K562 (cell line): ENCODE results near the gene PRELID1. TPM values are rescaled to one million over a fixed set of nuclear protein-coding genes. Genes with fewer than 3 reads are reported as not detected.

Source experiments
- ATAC-seq: fragments of 200-7000 bp; cut with Tn5 transposase; 3 replicates; pipeline ENCODE4 v1.9.1; 2020; ENCODE audit warnings: moderate library complexity
- BruUV-seq: library from RNA; stranded (reverse); fragments of 400-500 nt; replicated peaks from 2 replicates; lab custom pipeline; 2021; lab: Mats Ljungman, UMichigan
- CTCF ChIA-PET: fragments of 300-600 bp; formaldehyde crosslinking; extraction: SDS; loops from one replicate; lab custom pipeline; 2021; ENCODE audit warnings: low intra/inter-chr PET ratio; lab: Yijun Ruan, JAX
- POLR2A ChIA-PET: fragments of 300-600, 350-650 bp; sonication (Branson Sonifier 250); formaldehyde crosslinking; extraction: SDS; loops from one replicate; lab custom pipeline; 2021; ENCODE audit warnings: antibody characterized with exemption, inconsistent platforms; lab: Yijun Ruan, JAX
- DNase-seq, 4 experiments: peaks; one replicate each; pipeline versions ENCODE4 v3.0.0 to v3.0.0-alpha.2; 2011 to 2018; ENCODE audit warnings: low spot score in 3 of 4, mixed read lengths in 3 of 4; ENCODE audit errors: extremely low read depth in 1 of 4
- FAIRE-seq: peaks from 2 replicates; lab custom pipeline; 2011; peaks lifted over from hg19 to GRCh38; lab: Jason Lieb, UNC
- H2AFZ ChIP-seq: 2 replicates; pipeline ENCODE4 v1.6.0; 2011; ENCODE audit warnings: low read depth, low read length, control low read depth, inconsistent platforms
- H3K27ac ChIP-seq: fragments of 200-600 bp; 3 replicates; pipeline ENCODE4 v1.8.0; 2011; ENCODE audit warnings: low read depth, mild to moderate bottlenecking, control low read depth, inconsistent platforms, low read length, moderate library complexity, mixed read lengths; ENCODE audit errors: extremely low read depth
- H3K27me3 ChIP-seq, 2 experiments: fragments of 300-600 bp in 1 of 2; 2 replicates in 1 of 2; 3 replicates in 1 of 2; pipeline versions ENCODE4 v1.6.0 to v1.8.0; 2011; ENCODE audit warnings: inconsistent platforms in 2 of 2, low read length in 2 of 2, mild to moderate bottlenecking in 1 of 2, mixed read lengths in 1 of 2, moderate library complexity in 1 of 2; ENCODE audit not compliant: control insufficient read depth in 2 of 2, insufficient read depth in 2 of 2
- H3K36me3 ChIP-seq: fragments of 300-600 bp; 3 replicates; pipeline ENCODE4 v1.8.0; 2011; ENCODE audit warnings: mild to moderate bottlenecking, low read length, inconsistent platforms; ENCODE audit not compliant: control insufficient read depth, insufficient read depth
- H3K4me1 ChIP-seq, 2 experiments: fragments of 200-600 bp in 1 of 2; replicated peaks in 1 of 2; 2 replicates in 1 of 2; 3 replicates in 1 of 2; pipeline versions ENCODE4 v1.5.1 to v1.8.0; 2011; ENCODE audit warnings: inconsistent platforms in 2 of 2, low read length in 2 of 2, mild to moderate bottlenecking in 1 of 2, mixed read lengths in 1 of 2, moderate library complexity in 1 of 2; ENCODE audit not compliant: control insufficient read depth in 2 of 2, insufficient read depth in 2 of 2
- H3K4me2 ChIP-seq: 2 replicates; pipeline ENCODE4 v1.6.1; 2011; ENCODE audit warnings: low read length, control low read depth, inconsistent platforms, mixed read lengths; ENCODE audit not compliant: insufficient read depth
- H3K4me3 ChIP-seq: fragments of 200-600 bp; sonication (generic), shearing (Covaris generic); 2 replicates; pipeline ENCODE4 v1.5.1; 2016; ENCODE audit warnings: control low read depth, inconsistent platforms
- H3K79me2 ChIP-seq: fragments of 200-600 bp; 3 replicates; pipeline ENCODE4 v1.8.0; 2011; ENCODE audit warnings: low read length, inconsistent platforms; ENCODE audit not compliant: control insufficient read depth, insufficient read depth
- H3K9ac ChIP-seq, 2 experiments: 2 replicates each; pipeline versions ENCODE4 v1.6.0 to v1.6.1; 2011; ENCODE audit warnings: low read depth in 2 of 2, low read length in 2 of 2, control low read depth in 1 of 2, inconsistent platforms in 1 of 2, mild to moderate bottlenecking in 1 of 2, mixed read lengths in 1 of 2; ENCODE audit not compliant: insufficient read depth in 1 of 2
- H3K9me1 ChIP-seq: one replicate; pipeline ENCODE4 v1.6.0; 2011; ENCODE audit warnings: inconsistent platforms, mild to moderate bottlenecking, low read length, moderate library complexity; ENCODE audit not compliant: control insufficient read depth, insufficient read depth
- H3K9me3 ChIP-seq: replicated peaks from 2 replicates; pipeline ENCODE4 v1.5.1; 2011; ENCODE audit warnings: low read depth, low read length, inconsistent platforms; ENCODE audit not compliant: control insufficient read depth, insufficient read depth
- H4K20me1 ChIP-seq: replicated peaks from 2 replicates; pipeline ENCODE4 v1.6.1; 2011; ENCODE audit warnings: low read length, inconsistent platforms, mixed read lengths; ENCODE audit not compliant: control insufficient read depth, insufficient read depth
- NFIC ChIP-seq: fragments of 450-650 bp; IDR thresholded peaks from 2 replicates; pipeline ENCODE4 v1.6.1; 2017; ENCODE audit warnings: mild to moderate bottlenecking, inconsistent platforms
- NR2C1 ChIP-seq, 2 experiments: fragments of 450-650 bp; IDR thresholded peaks; 2 replicates each; pipeline ENCODE4 v1.6.1; 2017; ENCODE audit warnings: mild to moderate bottlenecking in 2 of 2, antibody characterized with exemption in 1 of 2, inconsistent platforms in 1 of 2, missing compliant biosample characterization in 1 of 2, missing genetic modification characterization in 1 of 2
- PHF20 ChIP-seq: fragments of 450-650 bp; IDR thresholded peaks from 2 replicates; pipeline ENCODE4 v1.6.1; 2018; ENCODE audit not compliant: partially characterized antibody
- TBP ChIP-seq: optimal IDR thresholded peaks from 2 replicates; pipeline ENCODE3; 2011; ENCODE audit warnings: low read depth, low read length, improper control_type of control experiment
- WGBS: fragments of 100-300 bp; shearing (Covaris generic); methylation state at CpG from one replicate; pipeline ENCODE4 v1.1.6; 2016; ENCODE audit warnings: low coverage, mixed read lengths; ENCODE audit not compliant: insufficient coverage; ENCODE audit errors: missing lambda C conversion rate; 5-methylcytosine and 5-hydroxymethylcytosine counted together
- in situ Hi-C: fragments of 300-500 bp; cut with MboI; formaldehyde crosslinking; loops from 4 replicates; pipeline ENCODE4 v1.15.0; 2018; ENCODE audit warnings: inconsistent platforms, mixed read lengths
- intact Hi-C: fragments of 100-400 bp; cut with micrococcal nuclease; formaldehyde crosslinking; loops from 2 replicates; pipeline ENCODE4 v1.14.2; 2022
- polyA plus RNA-seq, 8 experiments: library from polyadenylated mRNA; depleted of rRNA in 4 of 8; stranded (reverse) in 5 of 8; unstranded in 3 of 8; fragments of >200 nt; fragmentation: Nextera tagmentation in 2 of 8; fragmentation: Illumina TruSeq in 1 of 8; extraction: Ambion mirVana in 2 of 8; extraction: Trizol in 1 of 8; gene quantifications; 2 replicates each; pipeline versions ENCODE4 v1.2.1 to v1.2.3, GENCODE V29; 2011 to 2014; ENCODE audit warnings: inconsistent platforms in 1 of 8, missing spikeins in 1 of 8
- total RNA-seq, 7 experiments: library from RNA; depleted of rRNA in 6 of 7; stranded (reverse); fragments of >200 nt in 6 of 7; fragmentation: Illumina TruSeq in 2 of 7; extraction: Trizol in 2 of 7; gene quantifications; 2 replicates each; pipeline versions ENCODE4 v1.2.1 to v1.2.3, GENCODE V29; 2011 to 2021; ENCODE audit warnings: low replicate concordance in 1 of 7
- TF ChIP-seq, protein P1 (sequence below), 2 experiments: IDR thresholded peaks in 1 of 2; conservative IDR thresholded peaks in 1 of 2; 2 replicates each; pipeline ENCODE4 v1.6.1; 2016; ENCODE audit warnings: low read depth in 2 of 2, mild to moderate bottlenecking in 1 of 2, missing compliant biosample characterization in 1 of 2, missing genetic modification characterization in 1 of 2, moderate library complexity in 1 of 2
- TF ChIP-seq, protein P2 (sequence below), 2 experiments: fragments of 450-650 bp; IDR thresholded peaks; 2 replicates each; pipeline ENCODE4 v1.6.1; 2018; ENCODE audit warnings: mild to moderate bottlenecking in 2 of 2, low read depth in 1 of 2; ENCODE audit not compliant: partially characterized antibody in 2 of 2

PRELID1 gene
- total and polyA plus RNA-seq, 9 of the 15 experiments (the other 6 are each of a cell fraction or from before 2014, with no cell fraction given) = 40.1 to 484 (median 340) TPM

DNA sequence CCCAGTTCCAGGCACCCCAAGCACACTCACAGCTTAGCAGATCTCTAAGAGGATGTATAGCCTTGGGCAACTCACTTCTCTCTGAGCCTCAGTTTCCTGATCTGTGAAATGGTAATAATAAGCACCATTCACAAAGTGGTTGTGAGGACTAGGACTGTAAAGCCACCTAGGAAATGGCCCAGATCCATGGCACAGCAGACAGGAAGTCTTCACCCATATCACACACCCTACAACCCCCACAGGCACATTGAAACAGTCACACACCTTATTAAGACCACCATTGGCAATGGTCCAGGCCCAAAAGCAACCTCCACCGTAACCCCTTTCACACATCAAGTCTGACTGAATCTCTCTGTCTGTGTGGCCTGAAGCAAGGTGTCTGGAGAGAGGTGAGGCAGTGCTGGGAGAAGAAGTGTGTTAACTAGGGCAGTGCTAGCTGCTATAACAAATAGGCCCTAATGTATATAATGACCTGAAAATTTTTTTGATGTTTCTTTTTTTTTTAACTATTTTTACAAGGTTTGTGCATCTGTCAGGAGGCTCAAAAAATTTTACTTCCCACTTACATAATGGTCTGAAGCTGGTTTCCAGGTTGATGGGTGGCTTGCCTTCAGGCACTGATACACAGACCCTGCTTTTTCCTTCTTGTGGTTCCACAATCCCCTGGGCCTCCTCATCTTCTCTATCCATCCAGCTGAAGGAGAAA, 51.7 kb downstream of the PRELID1 start:
- Histone ChIP-seq H2AFZ (peak overlapping the region; percentile 46), H3K9me1 (no peaks in the 10 kb centered on the region), H3K9me3 (0 out of 2 replicates have a peak, but pooled peaks cover 3% of the 10 kb centered on the region), H3K9ac (no peak overlapping the region), H3K79me2 (peaks cover 12% of the 10 kb centered on the region), H4K20me1 (no peaks in the 10 kb centered on the region), H3K4me2 (no peak overlapping the region), H3K27ac (no peak overlapping the region), H3K4me3 (no peak overlapping the region), H3K36me3 (peaks cover 1% of the 10 kb centered on the region; the same call in 1 of the 3 replicates), H3K4me1 (peaks cover 4 to 32% of the 10 kb centered on the region in 2 experiments; a peak in 4 of 5 replicates), H3K27me3 (no peaks in the 10 kb centered on the region)
- no TSS peak for BruUV-seq
- FAIRE-seq (no peak), DNase-seq (no peak), ATAC-seq (no peak)
- intact Hi-C loops = no loop called here
- ChIA-PET CTCF (no interaction called here), POLR2A (interaction anchor here (0.6 to 0.8 kb wide), 2 partner anchors 16 to 120 kb away, joined by 3 read pairs; no protein-coding TSS in a partner anchor)
- in situ Hi-C loops = no loop called here
- WGBS = 50% methylated on average over 1 of the region's 1 CpG
- TF ChIP-seq TBP (no peak), PHF20 (no peak), NFIC (peak; percentile 67), NR2C1 (IDR thresholded peaks at IDR 0.05) (no peak), NR2C1 (tag; IDR thresholded peaks at IDR 0.05) (no peak)
- TF ChIP-seq, protein P1, sequence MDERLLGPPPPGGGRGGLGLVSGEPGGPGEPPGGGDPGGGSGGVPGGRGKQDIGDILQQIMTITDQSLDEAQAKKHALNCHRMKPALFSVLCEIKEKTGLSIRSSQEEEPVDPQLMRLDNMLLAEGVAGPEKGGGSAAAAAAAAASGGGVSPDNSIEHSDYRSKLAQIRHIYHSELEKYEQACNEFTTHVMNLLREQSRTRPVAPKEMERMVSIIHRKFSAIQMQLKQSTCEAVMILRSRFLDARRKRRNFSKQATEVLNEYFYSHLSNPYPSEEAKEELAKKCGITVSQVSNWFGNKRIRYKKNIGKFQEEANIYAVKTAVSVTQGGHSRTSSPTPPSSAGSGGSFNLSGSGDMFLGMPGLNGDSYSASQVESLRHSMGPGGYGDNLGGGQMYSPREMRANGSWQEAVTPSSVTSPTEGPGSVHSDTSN (CRISPR knock-in tag; IDR thresholded peaks at IDR 0.05; ENCODE audit: low read depth) = no peak
- TF ChIP-seq, protein P1 (tag; conservative IDR thresholded peaks at IDR 0.05; ENCODE audit: low read depth) = no peak
- TF ChIP-seq, protein P2, sequence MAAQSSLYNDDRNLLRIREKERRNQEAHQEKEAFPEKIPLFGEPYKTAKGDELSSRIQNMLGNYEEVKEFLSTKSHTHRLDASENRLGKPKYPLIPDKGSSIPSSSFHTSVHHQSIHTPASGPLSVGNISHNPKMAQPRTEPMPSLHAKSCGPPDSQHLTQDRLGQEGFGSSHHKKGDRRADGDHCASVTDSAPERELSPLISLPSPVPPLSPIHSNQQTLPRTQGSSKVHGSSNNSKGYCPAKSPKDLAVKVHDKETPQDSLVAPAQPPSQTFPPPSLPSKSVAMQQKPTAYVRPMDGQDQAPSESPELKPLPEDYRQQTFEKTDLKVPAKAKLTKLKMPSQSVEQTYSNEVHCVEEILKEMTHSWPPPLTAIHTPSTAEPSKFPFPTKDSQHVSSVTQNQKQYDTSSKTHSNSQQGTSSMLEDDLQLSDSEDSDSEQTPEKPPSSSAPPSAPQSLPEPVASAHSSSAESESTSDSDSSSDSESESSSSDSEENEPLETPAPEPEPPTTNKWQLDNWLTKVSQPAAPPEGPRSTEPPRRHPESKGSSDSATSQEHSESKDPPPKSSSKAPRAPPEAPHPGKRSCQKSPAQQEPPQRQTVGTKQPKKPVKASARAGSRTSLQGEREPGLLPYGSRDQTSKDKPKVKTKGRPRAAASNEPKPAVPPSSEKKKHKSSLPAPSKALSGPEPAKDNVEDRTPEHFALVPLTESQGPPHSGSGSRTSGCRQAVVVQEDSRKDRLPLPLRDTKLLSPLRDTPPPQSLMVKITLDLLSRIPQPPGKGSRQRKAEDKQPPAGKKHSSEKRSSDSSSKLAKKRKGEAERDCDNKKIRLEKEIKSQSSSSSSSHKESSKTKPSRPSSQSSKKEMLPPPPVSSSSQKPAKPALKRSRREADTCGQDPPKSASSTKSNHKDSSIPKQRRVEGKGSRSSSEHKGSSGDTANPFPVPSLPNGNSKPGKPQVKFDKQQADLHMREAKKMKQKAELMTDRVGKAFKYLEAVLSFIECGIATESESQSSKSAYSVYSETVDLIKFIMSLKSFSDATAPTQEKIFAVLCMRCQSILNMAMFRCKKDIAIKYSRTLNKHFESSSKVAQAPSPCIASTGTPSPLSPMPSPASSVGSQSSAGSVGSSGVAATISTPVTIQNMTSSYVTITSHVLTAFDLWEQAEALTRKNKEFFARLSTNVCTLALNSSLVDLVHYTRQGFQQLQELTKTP (IDR thresholded peaks at IDR 0.05; ENCODE audit: low read depth in 1 of 2, partially characterized antibody in 2 of 2) = no peak
